Measurements from ENCODE around the gene OR2V1.

DNA sequence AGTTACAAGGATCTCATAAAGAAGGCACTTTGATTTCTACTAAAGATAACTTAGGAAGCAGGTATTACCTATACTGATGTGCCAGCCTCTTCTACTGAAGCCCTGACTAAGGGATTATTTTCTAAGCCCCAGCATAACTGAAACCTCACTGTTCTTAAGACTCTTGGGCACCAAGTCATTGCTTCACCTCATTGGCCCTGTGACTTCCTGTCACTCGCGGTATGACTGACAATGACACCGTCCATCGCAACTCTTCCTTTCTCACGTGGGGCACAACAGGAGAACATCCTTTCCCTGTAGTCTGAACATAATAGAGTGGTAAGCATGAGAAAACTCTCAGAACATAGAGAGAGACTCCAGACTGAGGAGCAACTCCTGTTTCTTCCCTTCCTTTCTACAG, 22.8 kb upstream of the OR2V1 start:
- TF ChIP-seq POLR2A (IDR thresholded peaks at IDR 0.05), result no peak
- no peak for TF ChIP-seq POLR2AphosphoS5 (IDR thresholded peaks at IDR 0.05)
- TF ChIP-seq, protein P1, sequence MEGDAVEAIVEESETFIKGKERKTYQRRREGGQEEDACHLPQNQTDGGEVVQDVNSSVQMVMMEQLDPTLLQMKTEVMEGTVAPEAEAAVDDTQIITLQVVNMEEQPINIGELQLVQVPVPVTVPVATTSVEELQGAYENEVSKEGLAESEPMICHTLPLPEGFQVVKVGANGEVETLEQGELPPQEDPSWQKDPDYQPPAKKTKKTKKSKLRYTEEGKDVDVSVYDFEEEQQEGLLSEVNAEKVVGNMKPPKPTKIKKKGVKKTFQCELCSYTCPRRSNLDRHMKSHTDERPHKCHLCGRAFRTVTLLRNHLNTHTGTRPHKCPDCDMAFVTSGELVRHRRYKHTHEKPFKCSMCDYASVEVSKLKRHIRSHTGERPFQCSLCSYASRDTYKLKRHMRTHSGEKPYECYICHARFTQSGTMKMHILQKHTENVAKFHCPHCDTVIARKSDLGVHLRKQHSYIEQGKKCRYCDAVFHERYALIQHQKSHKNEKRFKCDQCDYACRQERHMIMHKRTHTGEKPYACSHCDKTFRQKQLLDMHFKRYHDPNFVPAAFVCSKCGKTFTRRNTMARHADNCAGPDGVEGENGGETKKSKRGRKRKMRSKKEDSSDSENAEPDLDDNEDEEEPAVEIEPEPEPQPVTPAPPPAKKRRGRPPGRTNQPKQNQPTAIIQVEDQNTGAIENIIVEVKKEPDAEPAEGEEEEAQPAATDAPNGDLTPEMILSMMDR (IDR thresholded peaks at IDR 0.05), result no peak
- no peak for TF ChIP-seq EP300 (IDR thresholded peaks at IDR 0.05)

Measured in suprapubic skin (tissue), 4 donors.